Large intestine (tissue), 3 donors: Measurements from ENCODE around the gene ACOXL. TPM values are rescaled to one million over a fixed set of nuclear protein-coding genes. Genes with fewer than 3 reads are reported as not detected.

Source experiments
- DNase-seq, 2 donors: peaks; one replicate each; pipeline versions ENCODE4 v3.0.0 to v3.0.0-alpha.2; 2013
- H3K27ac ChIP-seq: one replicate; pipeline ENCODE4 v1.5.1; 2013; ENCODE audit warnings: low read length
- H3K27me3 ChIP-seq: 2 replicates; pipeline ENCODE4 v1.6.1; 2013; ENCODE audit warnings: low read length; ENCODE audit not compliant: control insufficient read depth, insufficient read depth
- H3K36me3 ChIP-seq: 2 replicates; pipeline ENCODE4 v1.6.1; 2013; ENCODE audit warnings: low read length; ENCODE audit not compliant: control insufficient read depth, insufficient read depth
- H3K4me1 ChIP-seq: one replicate; pipeline ENCODE4 v1.6.1; 2013; ENCODE audit warnings: low read length; ENCODE audit not compliant: control insufficient read depth, insufficient read depth
- H3K4me3 ChIP-seq: one replicate; pipeline ENCODE4 v1.5.1; 2013; ENCODE audit warnings: low read length
- H3K9me3 ChIP-seq: one replicate; pipeline ENCODE4 v1.6.1; 2013; ENCODE audit warnings: mild to moderate bottlenecking, low read depth, low read length, moderate library complexity; ENCODE audit not compliant: control insufficient read depth
- WGBS: methylation state at CpG from one replicate; pipeline ENCODE4 v1.1.5; 2013; ENCODE audit warnings: low lambda C conversion rate; ENCODE audit not compliant: insufficient coverage; 5-methylcytosine and 5-hydroxymethylcytosine counted together
- polyA plus RNA-seq: library from polyadenylated mRNA; unstranded; fragments of 120-200 nt; gene quantifications from one replicate; pipeline ENCODE4 v1.2.1, GENCODE V29; 2013

The ACOXL gene
- polyA plus RNA-seq, 1 donor: 0.07 TPM

GRCh38 chr2:111032721-111033429, 300.5 kb downstream of the ACOXL start:
- Histone ChIP-seq H3K4me3 (no peak overlapping the region), H3K4me1 (peaks cover 58% of the 10 kb centered on the region), H3K36me3 (no peaks in the 10 kb centered on the region), H3K27me3 (no peaks in the 10 kb centered on the region), H3K9me3 (no peaks in the 10 kb centered on the region), H3K27ac (peak overlapping the region; percentile 89)
- no CpG with 5 or more reads among the region's 8 CpGs for WGBS
- DNase-seq: peak; percentile 94 to 98

DNA sequence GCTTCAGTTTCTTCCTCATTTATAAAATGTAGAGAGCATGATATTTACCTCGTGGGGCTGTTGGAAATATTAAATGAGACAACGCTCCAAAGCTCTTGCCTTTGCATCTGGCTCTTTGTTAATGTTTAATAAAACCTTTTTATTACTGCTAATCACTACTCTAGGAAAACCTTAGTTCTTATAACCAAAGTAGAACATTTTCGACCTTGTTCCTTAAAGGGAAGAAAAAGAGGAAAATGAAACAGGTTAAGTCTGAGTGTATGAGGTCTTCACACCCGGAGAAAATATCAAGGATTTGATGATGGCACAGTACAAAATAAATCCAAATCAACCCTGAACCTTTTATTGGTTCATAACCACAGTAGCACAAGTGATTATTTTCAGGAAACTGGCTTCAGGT, 301.8 kb downstream of the ACOXL start:
- no peaks in the 10 kb centered on the region for H3K9me3 ChIP-seq
- no peak overlapping the region for H3K4me3 ChIP-seq
- no CpG with 5 or more reads among the region's 4 CpGs for WGBS
- no peaks in the 10 kb centered on the region for H3K36me3 ChIP-seq
- DNase-seq: peak in 1 of 2 donors; percentile 77
- H3K27me3 ChIP-seq: no peaks in the 10 kb centered on the region
- H3K27ac ChIP-seq: peak overlapping the region; percentile 89
- peaks cover 58% of the 10 kb centered on the region for H3K4me1 ChIP-seq

- H3K27ac ChIP-seq: peak overlapping the region; percentile 89
Observed at GRCh38 chr2:111034606-111035005, 302.2 kb downstream of the ACOXL start.

DNA sequence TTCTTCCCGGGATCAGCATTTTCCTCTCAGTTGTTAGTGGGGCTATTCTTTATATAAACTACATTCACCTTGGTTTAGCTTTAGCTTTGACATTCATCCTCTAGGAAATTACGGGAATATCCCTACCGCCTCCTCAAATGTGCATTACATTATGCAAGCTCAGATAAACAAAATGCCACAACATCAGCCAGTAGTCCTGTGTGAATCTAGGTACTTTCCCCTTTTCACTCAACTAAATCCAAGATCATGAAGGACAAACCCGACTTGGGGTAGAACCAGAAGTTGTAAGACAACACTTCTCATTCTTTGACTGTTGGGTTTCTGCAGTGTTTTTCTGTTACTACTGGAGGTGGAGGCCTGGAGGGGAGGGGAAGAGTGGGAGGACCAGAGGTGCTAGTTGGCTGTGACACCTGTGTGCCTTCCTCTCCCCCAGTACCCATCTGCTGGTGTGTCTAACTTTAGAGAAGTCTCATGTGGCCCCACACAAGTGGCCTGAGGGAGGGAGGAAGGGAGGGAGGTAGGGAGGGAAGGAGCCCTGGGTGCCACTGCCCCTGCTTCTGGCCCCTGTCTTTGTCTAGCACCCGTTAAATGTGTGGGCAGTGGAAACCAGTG, 303.6 kb downstream of the ACOXL start:
- no peak overlapping the region for H3K27ac ChIP-seq
- H3K27me3 ChIP-seq: no peaks in the 10 kb centered on the region
- WGBS: 100% methylated on average over 1 of the region's 5 CpGs
- no peak for DNase-seq
- no peak overlapping the region for H3K4me3 ChIP-seq
- no peaks in the 10 kb centered on the region for H3K36me3 ChIP-seq
- H3K4me1 ChIP-seq: peaks cover 43% of the 10 kb centered on the region
- no peaks in the 10 kb centered on the region for H3K9me3 ChIP-seq

More at GRCh38 chr2:111034606-111035005, 302.2 kb downstream of the ACOXL start:
- H3K27me3 ChIP-seq: no peaks in the 10 kb centered on the region
- no peak overlapping the region for H3K4me3 ChIP-seq
- peaks cover 53% of the 10 kb centered on the region for H3K4me1 ChIP-seq
- no peaks in the 10 kb centered on the region for H3K36me3 ChIP-seq
- no CpG with 5 or more reads among the region's 6 CpGs for WGBS
- H3K9me3 ChIP-seq: no peaks in the 10 kb centered on the region
- DNase-seq: no peak

DNA sequence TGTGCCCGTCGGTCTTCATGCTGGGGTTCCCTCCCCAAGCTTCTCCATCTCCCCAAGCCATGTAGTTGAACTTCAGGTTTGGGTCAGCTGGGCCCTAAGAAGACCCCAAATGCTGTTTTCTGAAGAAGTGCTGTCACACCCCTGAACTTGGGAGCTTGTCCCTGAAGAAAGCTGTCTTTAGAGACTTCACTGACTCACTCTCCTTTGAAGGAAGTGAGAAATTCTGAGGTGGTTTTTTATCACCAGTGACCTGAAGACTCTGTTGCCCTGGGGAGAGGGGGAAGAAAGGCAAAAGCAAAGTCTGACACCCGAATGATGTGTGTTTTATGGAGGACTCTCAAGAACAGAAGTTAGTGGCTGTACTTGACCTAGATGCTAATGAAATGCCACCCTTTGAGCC, 304.8 kb downstream of the ACOXL start:
- Histone ChIP-seq H3K36me3 (no peaks in the 10 kb centered on the region), H3K27me3 (no peaks in the 10 kb centered on the region), H3K4me3 (no peak overlapping the region), H3K9me3 (no peaks in the 10 kb centered on the region), H3K4me1 (peaks cover 31% of the 10 kb centered on the region), H3K27ac (no peak overlapping the region)
- WGBS: no CpG with 5 or more reads among the region's 3 CpGs
- DNase-seq: no peak

- no peaks in the 10 kb centered on the region for H3K9me3 ChIP-seq
- H3K4me1 ChIP-seq: peaks cover 6% of the 10 kb centered on the region
- H3K36me3 ChIP-seq: no peaks in the 10 kb centered on the region
- WGBS: no CpG with 5 or more reads among the region's 5 CpGs
- H3K27me3 ChIP-seq: no peaks in the 10 kb centered on the region
- no peak overlapping the region for H3K4me3 ChIP-seq
- H3K27ac ChIP-seq: no peak overlapping the region
- DNase-seq: peak in 1 of 2 donors; percentile 31
Observed at GRCh38 chr2:111039628-111040383, 307.4 kb downstream of the ACOXL start.

DNA sequence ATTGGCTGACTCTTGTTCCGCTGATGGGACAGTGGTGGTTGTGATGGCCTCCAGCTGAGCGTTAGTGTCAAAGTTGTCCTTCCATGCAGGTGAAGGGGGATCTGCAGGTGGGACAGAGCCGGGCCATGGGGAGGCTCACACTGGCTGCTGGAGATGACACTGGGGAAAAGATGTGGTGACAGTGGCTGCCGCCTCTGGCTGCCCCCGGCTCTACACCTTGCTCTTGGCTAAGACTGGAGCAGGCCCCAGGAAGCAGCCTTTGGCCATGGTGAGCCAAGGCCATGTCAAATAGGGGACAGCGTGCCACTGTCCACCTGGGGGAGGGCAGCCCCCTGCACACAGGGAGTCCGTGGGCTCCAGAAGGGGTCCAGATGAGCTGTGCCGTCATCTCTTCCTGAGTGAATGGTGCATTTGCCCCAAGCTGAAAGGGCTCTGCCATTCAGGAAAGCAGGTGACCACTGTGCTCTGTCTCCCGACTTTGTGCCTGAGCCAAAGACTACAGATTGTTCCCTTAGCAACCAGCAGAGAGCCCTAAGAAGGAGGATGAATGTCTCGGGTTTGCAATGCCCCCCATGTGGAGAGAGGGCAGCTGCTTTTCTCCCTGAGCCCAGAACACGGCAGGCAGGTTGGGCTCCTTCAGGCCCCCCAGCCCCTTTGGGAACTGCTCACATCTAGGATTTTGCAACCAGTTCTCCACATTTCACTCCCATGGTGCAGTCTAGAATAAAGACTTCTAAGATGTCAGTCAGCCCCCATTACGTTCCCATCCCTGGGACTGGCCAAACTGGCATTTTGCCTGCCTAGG, 309.2 kb downstream of the ACOXL start:
- DNase-seq: no peak
- no peaks in the 10 kb centered on the region for H3K36me3 ChIP-seq
- peaks cover 3% of the 10 kb centered on the region for H3K4me1 ChIP-seq
- H3K9me3 ChIP-seq: no peaks in the 10 kb centered on the region
- H3K27me3 ChIP-seq: no peaks in the 10 kb centered on the region
- H3K4me3 ChIP-seq: no peak overlapping the region
- WGBS: no CpG with 5 or more reads among the region's 12 CpGs
- no peak overlapping the region for H3K27ac ChIP-seq

- Histone ChIP-seq H3K4me3 (no peak overlapping the region), H3K27me3 (no peaks in the 10 kb centered on the region), H3K36me3 (no peaks in the 10 kb centered on the region), H3K4me1 (peaks cover 4% of the 10 kb centered on the region), H3K9me3 (no peaks in the 10 kb centered on the region), H3K27ac (no peak overlapping the region)
- no peak for DNase-seq
- no CpG with 5 or more reads among the region's 6 CpGs for WGBS
Observed at GRCh38 chr2:111042261-111042660, 309.9 kb downstream of the ACOXL start.

GRCh38 chr2:111042772-111043771, 310.7 kb downstream of the ACOXL start:
- no peaks in the 10 kb centered on the region for H3K9me3 ChIP-seq
- no CpG with 5 or more reads among the region's 20 CpGs for WGBS
- no peak overlapping the region for H3K4me3 ChIP-seq
- no peak for DNase-seq
- no peaks in the 10 kb centered on the region for H3K36me3 ChIP-seq
- H3K27ac ChIP-seq: no peak overlapping the region
- no peaks in the 10 kb centered on the region for H3K27me3 ChIP-seq
- H3K4me1 ChIP-seq: peaks cover 9% of the 10 kb centered on the region
